Measurements from ENCODE around the gene DDX20.
"Not testable (repeated sequence)": the region's sequence is repeated elsewhere in the genome, so short reads cannot be mapped to it uniquely, and the experiment has no call there.

The DDX20 gene

GRCh38 chr1:111733992-111734341 is 21.7 kb upstream of the DDX20 start:
- DNase-seq (ENCODE audit: low read depth) = no peak

GRCh38 chr1:111734426-111734825 is 21.3 kb upstream of the DDX20 start:
- DNase-seq (ENCODE audit: low read depth) = no peak

DNA sequence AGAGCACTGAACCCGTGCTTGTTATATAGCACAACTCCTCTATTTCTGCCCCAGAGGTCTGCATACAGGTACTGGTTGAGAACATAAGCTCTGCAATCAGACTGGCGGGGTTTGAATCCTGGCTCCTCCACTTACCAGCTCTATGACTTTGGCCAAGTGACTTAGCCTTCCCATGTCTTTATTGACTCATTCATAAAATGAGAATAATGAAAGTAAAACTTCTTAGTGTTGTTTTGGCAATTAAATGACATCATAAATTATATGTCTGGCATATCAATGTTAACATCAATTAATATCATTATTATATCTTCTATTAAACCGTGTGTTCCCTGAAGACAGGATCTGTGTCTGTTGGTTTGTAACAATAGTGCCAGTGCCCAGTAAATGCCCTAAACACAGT is 20.8 kb upstream of the DDX20 start:
- no peak for DNase-seq (ENCODE audit: low read depth)

DNA sequence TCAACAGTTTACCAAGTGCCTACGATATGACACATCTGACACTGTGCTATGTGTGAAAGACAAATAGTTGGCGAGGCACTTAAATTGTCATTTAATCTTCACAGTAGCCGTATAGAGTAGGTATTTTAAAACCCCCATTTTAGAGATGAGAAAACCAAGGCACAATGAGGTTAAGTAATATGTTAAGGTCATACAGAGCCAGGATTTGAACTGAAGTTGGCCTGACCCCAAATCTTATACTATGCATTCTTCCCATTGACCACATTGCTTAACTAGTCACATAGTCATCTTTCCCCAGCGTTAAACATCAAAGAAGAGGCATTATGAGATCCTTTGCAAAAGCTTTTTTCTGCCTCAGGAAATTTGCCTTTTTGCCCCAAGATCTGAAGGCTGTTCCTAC is 20.4 kb upstream of the DDX20 start:
- DNase-seq (ENCODE audit: low read depth) = no peak

- no peak for DNase-seq (ENCODE audit: low read depth)
Observed at GRCh38 chr1:111735858-111736544, 19.7 kb upstream of the DDX20 start.

- no peak for DNase-seq (ENCODE audit: low read depth)
Observed at GRCh38 chr1:111736548-111737215, 19.0 kb upstream of the DDX20 start.

- no peak for DNase-seq (ENCODE audit: low read depth)
Observed at GRCh38 chr1:111737216-111738132, 18.2 kb upstream of the DDX20 start.

DNA sequence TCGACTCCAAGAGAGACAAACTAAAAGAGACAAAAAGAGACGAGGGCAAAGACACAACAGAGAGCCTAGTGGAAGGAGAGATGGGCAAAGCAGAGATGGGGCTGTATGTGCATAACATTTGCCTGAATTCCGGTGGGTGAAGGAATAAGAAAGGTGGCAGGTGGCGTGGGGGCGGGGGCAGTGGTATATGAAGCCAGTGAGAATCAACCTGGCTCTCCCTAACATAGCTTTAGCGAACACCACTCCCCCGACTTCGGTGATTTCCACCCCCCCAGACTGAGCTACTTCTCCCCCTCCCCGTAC is 17.6 kb upstream of the DDX20 start:
- DNase-seq (ENCODE audit: low read depth) = no peak

DNA sequence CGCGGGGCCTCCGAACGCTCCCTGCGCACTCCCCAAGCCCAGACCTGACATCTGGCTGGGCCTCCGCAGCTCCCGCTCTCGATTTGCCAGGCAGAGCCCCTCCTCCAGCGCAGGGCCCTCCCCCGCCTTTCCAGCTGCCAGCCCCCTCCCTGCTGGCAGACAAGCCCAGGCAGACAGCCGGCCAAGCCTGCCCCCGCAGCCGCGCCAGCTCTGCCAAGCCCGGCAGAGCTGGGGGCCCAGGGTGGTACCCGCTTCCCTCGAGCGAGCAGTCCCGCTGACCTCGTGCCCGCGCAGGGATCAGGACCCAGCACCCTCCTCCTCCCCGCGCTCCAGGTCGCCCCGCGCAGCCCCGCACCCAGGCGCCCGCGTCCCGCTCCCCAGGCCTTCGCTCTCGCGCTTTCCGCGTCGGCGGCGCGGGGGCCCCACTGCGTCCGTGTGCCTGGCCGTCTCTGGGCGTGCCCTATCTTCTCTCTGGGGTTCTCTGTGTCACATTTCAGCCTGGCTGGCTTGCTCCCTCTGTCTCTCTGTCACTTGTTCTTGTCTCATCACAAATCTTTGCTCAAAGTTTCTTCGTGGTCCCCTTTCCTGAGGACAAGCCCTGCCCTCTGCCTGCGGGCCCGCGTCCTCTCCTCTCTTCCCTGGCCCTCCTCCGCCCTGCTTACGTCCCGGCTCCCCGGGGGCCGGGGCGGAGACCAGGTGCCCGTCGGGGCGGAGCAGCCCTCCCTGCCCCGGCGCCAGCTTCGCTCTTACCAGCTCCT is 17.1 kb upstream of the DDX20 start:
- no peak for DNase-seq (ENCODE audit: low read depth)

- peak; percentile 28 for DNase-seq (ENCODE audit: low read depth)
Observed at GRCh38 chr1:111739194-111739924, 16.3 kb upstream of the DDX20 start, which contains the start of gene INKA2. Gene INKA2, minus strand, starts transcription at chr1:111739395. Its CDS starts 153 bp downstream, at chr1:111739242.

DNA sequence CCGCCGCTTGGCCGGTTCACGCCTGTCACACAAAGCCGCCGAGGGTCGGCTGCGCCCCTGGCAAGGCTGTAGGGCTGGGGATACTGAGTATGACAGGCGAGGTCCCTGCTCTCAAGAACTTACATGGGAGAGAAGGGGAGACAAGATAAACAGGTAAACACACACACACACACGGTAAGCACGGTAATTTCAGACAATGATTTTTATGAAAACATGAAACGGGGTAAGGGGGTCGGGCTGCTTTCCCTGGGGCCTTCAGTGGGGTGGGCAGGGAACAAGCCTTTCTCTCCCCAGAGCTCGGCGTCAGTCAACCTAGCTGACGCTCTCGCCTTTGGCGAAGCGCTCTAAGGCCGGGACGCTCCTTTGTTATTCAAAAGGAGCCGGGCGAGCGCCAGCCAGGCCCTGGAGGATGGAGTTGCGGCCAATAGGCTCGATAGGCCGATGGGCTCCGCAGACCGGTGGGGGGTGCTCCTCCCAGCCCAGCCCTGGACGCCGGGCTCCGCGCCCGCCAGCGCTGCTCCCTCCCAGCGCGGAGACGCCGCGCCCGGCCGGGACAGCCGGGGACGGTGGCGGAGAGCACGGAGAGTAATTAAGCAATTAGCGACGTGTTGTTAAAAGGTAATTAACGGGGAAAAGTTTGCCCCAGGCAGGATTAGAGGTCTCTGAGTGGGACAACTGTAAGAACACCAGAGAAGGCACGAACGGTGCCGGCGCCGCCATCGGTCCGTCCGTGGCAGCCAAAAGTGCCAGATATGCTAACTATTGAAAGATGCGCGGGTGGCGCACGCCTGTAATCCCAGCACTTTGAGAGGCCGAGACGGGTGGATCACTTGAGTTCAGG is 15.6 kb upstream of the DDX20 start:
- DNase-seq (ENCODE audit: low read depth) = no peak

DNA sequence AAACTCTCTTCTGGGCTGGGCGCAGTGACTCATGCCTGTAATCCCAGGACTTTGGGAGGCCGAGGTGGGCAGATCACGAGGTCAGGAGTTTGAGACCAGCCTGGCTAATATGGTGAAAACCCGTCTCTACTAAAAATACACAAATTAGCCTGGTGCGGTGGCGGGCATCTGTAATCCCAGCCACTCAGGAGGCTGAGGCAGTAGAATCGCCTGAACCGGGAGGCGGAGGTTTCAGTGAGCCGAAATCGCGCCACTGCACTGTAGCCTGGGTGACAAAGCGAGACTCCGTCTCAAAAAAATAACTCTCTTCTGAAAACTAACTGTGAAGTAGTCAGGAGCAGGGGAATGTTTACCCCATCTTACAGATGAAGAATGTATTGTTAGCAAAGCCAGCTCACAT is 13.4 kb upstream of the DDX20 start:
- DNase-seq (ENCODE audit: low read depth) = not testable (repeated sequence)

GRCh38 chr1:111742938-111743549 is 12.7 kb upstream of the DDX20 start:
- no peak for DNase-seq (ENCODE audit: low read depth)

- no peak for DNase-seq (ENCODE audit: low read depth)
Observed at GRCh38 chr1:111743679-111744101, 12.0 kb upstream of the DDX20 start.

DNA sequence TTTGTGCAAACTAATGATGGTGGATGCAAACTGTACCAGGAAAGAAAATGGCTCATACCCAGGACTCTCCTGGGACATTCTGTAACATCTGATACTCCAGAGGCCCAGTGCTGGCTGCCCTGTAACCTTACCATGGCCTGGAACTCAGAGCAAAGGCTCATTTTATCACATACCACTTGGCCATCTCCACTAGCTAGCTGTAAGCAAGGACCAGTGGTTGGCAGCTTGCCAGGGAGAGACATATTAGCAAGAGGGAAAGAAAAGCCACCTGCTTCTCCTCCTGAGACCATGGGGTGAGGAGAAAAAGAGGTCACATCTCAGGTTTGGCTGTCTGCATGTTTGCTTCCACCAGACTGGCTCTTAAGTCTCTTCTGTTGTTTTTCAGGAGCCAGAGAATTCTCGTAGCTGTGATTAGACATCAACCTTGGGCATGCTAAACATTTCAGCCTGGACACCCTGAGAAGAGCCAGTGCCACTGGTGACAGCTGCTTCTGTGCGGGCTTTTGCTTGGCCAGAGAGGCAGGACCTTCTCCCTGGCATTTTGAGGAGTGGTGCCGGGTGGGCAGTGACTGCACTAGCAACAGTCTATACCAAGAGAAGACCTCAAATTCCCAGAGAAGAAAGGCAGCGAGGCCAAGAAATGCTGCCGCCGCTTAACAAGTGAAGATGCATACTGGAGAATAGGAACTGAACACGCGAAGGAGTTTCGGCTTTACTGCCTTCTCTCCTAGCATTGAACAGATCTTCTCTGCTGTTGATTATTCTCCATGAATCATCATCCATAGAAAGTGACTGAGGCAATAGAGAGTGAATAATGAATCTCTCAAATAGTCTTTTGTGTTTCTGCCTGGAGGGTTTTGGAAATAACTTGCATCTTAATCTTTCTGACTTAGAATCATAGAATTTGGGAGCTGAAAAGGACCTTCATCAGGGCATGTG is 9.8 kb upstream of the DDX20 start:
- DNase-seq (ENCODE audit: low read depth) = no peak

DNA sequence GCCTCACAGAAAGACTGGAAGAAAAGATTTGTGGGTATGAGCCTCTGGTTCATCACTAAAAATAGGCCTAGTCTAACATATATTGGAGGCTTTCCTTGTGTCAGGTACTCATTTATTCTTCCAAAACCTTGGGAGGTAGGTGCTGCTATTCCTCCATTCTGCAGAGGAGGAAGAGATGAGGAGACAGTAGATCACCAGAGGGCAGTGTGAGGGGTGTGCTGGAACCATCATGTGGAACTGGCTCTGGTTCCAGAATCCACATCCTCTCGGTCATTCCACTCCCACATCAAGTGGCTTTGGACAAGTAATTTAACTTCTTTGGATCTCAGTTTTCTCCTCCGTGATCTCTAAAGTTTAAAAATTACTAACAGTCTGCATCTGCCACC is 9.1 kb upstream of the DDX20 start:
- no peak for DNase-seq (ENCODE audit: low read depth)

GRCh38 chr1:111747282-111747734 is 8.4 kb upstream of the DDX20 start:
- no peak for DNase-seq (ENCODE audit: low read depth)

GRCh38 chr1:111747947-111748346 is 7.8 kb upstream of the DDX20 start:
- DNase-seq (ENCODE audit: low read depth) = no peak

DNA sequence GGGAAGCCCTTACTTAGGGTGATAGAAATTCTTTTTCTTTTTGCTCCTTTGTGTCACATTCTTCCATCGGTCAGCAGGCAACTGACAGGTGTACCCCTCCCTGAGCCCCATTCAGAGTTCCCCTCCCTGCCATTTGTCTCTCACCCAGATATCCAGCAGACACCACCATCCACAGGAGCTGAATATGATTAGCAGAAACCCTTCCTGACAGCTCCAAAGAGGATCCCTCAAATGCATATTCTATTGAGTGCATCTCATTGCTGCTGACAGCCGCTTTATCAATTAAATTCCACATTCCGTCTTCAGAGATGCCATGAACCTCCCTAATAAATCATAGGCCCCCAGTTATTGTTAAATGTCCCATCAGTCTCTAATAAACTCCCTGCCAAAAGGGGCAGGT is 6.1 kb upstream of the DDX20 start:
- no peak for DNase-seq (ENCODE audit: low read depth)

Measured in stimulated activated CD8-positive, alpha-beta memory T cell treated with anti-CD3 and anti-CD28 coated beads, Interleukin-15, amount 100 ng/mL, for 1 hour (primary cell).